Stimulated activated naive CD8-positive, alpha-beta T cell treated with anti-CD3 and anti-CD28 coated beads, Interleukin-15, Interleukin-2, amounts not matched to agents 100 U/mL and 50 U/mL, for 24 hours (primary cell): Measurements from ENCODE around the gene LRBA.

Experiments used
- ATAC-seq: fragments of 150-1000 bp; cut with Tn5 transposase; one replicate; pipeline ENCODE4 v1.10.0; 2021
- DNase-seq: peaks from one replicate; pipeline ENCODE4 v3.0.0; 2021

Gene LRBA

DNA sequence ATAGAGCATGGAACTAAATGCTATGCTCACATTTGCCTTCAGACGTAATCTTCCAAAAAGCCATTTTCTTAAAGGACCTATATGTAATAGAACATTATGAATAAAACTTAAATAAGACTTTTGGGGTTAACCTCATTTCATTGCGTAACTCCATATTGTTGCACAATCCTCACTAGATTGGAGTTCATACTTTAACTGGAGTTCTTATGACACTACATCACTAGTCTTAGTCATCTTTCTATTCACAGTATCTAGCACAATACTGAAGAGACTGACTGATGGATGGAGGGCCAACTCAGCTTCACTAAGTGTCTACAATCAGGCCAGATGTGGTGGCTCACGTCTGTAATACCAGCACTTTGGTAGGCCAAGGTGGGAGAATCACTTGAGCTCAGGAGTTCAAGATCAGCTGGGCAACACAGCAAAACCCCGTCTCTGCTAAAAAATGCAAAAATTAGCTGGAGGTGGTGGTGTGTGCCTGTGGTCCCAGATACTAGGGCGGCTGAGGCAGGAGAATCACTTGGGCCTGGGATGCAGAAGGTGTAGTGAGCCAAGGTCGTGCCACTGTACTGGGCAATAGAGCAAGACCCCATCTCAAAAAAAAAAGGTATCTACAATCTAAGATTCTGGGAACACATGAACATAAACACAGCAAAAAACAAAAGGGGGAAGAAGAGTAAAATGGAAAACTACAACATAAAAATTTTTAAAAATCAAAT is 513.9 kb downstream of the LRBA start:
- DNase-seq: no peak
- no peak for ATAC-seq

DNA sequence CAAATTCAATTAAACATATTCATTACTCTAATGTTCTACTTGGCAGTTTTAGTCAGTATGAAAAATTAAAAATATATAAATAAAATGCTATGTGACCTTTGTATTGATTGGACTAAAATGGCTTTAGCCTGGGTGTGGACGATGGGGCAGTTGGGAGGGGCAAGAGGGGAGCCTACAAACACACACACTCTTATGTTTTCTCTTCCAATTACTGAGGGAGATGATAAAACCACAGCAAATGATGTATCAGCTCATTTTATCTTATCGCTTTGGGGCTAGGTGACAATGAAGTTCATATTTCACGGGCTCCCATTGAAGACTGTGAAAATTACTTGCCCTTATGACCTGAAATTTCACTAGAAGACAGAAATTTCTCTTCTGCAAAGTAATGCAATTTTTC is 517.5 kb downstream of the LRBA start:
- no peak for DNase-seq
- no peak for ATAC-seq

DNA sequence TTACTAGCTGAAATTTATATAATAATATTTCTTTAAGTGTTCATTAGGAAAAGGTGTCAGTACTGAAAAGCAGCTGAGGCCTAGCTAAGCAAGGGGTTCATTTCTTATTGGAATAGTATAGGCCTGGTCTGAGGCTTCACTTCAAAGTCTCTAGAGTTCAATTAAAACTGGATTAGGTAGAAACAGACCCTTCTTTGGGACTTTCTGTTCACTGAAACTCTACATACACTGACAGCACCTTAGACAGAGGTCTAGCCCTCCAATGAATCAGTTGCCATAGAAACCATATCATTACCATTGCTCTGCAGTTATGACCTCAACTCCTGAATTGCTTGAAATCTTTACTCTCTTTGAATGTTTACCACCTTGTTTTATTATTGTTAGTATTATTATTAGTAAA is 519.5 kb downstream of the LRBA start:
- ATAC-seq (no peak), DNase-seq (no peak)

DNA sequence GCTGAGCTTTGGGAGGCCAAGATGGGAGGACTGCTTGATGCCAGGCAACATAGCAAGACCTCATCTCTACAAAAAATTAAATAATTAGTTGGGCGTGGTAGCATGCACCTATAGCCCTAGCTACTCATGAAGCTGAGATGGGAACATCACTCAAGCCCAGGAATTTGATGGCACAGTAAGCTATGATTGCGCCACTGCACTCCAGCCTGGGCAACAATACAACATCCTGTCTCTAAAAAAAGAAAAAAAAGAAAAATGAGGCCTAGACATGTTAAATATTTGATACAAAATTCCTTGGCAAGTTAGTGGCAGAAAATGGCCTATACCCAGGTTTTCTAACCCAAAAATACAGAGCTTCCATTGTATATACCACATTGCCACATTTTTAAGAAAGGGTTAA is 521.2 kb downstream of the LRBA start:
- ATAC-seq: no peak
- no peak for DNase-seq

DNA sequence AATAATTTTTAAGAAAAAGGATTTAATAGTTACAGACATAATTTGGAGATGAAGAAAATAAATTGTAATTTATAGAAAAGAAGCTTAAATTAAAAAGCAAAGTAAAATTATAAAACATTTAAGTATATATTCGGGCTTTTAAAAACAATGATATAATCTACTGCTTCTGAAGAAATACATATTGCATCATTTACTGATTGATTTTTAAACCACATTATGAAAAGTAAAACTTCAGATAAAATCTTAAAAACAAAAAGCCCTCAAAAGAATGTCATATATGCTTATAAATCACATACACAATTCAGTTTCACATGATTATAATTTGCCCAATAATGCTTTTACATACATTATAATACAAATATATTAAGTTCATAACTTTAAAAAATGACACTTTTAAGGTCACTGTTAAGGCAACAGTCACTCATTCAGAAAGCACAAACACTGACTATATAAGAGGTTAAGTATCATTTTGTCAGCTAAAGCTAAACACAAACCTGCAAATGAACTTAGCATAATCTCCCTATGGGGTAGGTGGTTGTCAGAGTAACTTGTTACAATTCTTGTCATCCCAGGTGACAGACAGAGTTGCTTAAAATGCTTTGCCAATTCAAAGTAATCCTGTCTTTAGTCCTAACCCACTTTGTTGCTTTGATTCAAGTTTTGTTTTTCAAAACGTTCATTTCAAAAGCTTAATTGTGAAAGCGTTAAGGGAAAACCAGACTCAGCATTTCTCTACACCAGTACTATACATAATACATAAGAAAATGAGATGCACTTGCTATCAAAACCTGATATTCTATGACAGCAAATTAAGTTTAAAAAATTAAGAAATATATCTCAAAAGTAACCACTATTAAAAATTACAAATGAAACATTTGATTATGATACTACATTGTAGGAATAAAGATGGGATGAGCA is 523.7 kb downstream of the LRBA start:
- DNase-seq: no peak
- ATAC-seq: no peak

DNA sequence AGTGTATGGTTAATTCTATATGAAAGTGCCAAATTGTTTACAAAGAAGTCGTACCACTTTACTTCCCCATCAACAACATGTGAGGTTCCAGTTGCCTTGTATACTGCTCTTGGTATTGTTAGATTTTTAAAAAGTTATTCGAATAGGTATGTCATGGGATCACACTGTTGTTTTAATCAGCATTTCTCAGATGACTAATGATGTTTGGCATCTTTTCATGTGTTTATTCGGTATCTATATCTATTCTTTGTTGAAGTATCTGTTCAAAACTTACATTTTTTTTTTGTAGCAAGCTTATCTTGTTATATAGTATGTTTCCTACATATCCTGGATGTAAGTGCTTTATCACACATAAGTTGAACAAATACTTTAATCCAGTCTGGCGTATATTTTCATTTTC is 532.5 kb downstream of the LRBA start:
- ATAC-seq: no peak
- no peak for DNase-seq

DNA sequence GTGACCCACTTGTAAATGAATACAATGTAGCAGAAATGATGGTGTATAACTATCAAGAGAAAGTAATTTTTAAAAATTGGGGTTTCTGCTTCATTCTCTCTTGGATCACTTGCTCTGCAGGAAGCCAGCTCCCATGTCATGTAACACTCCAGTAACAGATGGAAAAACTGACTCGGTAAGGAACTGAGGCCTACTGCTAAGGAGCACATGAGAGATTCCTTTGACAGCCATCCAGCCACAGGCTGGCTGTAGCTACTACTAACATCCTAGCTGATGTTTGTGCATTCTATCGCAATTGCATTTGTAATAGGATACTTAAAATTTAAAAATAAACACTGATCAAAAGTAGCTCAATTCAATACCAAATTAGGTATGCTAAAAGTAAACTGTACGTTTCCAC is 535.4 kb downstream of the LRBA start:
- DNase-seq (no peak), ATAC-seq (no peak)

DNA sequence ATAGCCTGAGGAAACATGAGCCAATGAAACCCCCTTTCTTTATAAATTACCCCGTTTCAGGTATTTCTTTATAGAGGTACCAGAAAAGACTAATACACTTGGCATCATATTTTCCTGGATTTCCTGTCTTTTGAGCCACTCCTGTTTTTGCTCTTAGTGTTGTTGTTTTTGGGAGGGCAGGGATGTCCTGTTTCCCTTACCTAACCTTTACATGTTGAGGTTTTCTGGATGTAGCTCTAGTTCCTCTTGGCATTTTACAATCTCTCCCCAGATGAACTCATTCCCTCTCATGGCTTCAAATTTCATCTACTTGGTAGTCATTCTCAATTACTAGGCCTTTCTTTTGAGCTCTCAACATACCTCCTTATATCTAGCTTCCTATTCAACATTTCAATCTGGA is 537.2 kb downstream of the LRBA start:
- ATAC-seq (no peak), DNase-seq (no peak)

DNA sequence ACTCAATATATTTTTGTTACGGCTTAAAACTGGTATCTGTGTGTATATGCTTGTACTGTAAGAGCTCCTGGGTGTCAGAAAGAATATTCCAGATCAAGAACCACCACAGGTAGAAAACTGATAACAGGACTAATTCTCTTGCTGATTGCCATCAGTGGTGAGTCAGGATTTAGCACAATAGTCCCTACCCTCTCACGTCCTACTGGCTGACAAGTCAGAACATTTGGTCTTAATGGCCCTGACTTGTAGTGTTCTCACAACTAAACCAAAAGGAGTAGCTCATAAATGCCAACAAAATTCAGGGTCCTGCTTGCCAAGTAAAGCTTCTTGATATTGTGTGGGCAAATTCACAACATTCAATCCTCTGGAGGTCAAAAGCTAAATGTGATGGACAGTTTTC is 538.3 kb downstream of the LRBA start:
- ATAC-seq (no peak), DNase-seq (no peak)

DNA sequence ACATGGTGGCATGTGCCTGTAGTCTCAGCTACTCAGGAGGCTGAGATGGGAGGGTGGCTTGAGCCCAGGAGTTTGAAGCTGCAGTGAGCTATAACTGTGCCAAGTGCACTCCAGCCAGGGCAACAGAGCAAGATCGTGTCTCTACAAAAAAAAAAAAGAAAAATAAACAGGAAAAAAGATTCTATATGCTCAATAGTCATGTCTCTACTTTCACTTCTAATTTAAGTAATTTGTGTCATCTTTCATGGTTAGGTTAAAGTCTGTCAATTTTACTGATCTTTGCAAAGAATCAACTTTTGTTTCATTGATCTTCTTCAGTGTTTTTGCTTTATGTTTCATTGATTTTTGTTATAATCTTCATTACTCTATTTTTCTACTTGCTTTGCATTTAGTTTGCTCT is 539.3 kb downstream of the LRBA start:
- ATAC-seq: no peak
- DNase-seq: no peak

DNA sequence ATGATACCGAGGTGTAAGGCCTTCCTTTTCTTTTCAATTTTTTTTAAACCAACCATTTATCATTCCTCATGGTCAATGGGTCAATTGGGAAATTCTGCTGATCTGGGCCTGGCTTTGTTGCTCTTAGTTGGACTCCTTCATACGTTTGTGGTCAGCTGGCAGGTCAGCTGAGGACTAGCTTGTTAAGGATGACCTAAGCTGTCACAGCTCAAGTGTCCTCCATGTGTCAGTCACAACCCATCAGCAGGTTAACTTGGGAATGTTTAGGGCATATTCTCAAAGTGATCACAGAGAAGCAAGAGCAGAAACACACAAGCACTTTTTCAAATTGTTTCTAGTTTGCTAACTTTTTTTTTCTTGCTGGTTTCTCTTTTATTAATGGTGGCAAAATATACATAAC is 550.6 kb downstream of the LRBA start:
- DNase-seq (no peak), ATAC-seq (no peak)

DNA sequence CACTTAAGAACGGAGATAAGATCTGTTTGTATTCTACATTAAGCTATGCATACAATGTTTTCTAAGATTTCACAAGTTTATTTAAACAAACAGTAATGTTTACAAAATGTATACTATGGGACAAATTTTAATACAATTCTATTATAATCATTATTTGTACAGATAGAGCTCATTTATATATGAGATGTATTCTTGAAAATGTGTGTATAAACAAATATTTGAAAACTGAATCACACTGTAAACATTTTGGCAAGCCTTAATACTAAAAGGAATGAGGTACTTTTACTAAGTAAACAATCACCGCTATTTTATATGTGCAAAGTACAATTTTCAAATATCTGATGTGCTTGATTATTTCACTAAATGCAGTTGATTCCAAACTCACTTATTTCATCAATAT is 552.3 kb downstream of the LRBA start:
- DNase-seq: no peak
- no peak for ATAC-seq

DNA sequence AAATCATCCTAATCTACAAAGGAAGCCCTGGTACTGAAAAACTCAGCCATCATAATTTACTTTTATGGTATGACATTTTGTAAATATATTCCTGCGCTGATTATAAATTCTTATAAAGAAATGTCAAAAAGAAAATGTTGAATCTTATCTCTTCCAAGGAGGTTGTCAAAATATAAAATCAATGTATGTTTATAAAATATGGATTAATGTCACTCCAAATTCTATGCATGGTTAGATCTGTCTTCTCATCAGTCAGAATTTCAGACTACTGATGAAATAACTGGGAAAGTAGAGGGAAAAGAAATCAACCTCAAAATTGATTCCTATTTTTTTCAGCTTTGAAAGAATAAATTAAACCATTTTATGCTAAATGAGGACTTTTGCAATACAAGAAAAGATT is 553.1 kb downstream of the LRBA start:
- ATAC-seq: no peak
- no peak for DNase-seq

DNA sequence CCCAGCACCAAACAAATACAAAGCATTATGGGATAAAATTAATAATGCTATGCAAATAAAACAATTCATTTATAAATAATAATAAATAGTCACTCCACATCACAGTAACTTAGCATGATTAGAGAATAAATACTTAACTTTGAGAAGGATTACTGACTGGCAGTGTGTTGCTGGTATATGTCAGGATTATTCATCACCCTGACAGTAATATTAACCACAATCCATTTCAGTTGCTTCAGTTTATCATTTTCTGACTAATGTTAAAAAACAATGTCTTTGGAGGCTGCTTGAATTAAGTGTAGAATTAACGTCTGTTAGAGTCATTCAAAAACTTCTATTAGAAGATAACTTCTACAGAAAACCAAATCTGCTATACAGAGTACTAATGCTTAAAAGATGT is 557.3 kb downstream of the LRBA start:
- ATAC-seq (no peak), DNase-seq (no peak)

DNA sequence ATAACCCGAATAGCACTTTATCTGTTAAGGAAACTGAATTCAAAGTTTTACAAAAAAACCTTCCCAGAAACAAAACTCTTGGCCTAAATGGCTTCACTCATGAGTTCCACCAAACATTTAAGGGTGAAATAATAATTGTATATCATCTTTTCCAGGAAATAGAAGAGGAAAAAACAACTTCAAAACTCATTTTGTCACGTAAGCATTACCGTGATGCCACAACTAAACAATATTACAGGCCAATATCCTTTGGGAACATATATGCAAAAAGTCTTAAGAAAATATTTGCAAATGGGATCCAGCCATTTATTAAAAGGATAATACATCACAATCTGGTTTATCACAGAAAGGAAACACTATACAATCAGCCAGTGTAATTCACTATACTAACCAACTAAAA is 563.2 kb downstream of the LRBA start:
- DNase-seq: no peak
- no peak for ATAC-seq

DNA sequence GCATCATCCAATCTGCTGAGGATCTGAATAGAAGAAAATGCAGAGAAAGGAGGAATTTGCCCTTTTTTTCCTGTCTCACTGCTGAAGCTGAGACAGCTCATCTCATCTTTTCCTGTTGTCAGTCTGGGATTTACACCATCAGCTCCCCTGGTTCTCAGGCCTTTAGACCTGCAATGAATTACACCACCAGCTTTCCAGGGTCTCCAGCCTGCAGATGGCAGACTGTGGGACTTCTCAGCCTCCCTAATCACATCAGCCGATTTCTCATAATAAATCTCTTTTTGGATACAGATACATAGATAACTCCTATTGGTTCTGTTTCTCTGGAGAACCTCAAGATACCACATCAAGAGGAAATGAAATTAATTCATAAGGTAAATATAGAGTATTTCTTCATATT is 567.7 kb downstream of the LRBA start:
- DNase-seq (no peak), ATAC-seq (no peak)

DNA sequence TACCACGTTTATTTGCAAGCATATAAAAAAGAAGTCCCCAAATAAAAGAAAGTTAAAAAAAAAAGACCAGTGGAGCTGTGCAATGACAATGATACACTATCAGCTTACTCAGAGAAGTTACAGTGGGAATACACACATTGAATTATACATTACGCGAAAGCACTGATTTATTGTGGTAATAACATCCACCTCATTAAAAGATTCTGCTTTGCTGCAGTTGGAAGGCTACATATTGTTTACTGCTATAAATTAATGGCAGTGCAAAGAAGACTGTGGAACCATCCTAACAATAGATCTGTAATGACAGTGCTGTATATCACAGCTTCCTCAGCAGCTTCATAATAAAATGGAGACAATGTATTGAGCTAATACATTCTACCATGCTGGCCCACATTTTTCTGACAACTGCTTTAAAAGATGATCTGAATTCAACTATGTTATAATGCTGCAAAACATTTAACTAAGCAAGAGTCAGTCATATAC is 575.6 kb downstream of the LRBA start:
- DNase-seq: no peak
- no peak for ATAC-seq

DNA sequence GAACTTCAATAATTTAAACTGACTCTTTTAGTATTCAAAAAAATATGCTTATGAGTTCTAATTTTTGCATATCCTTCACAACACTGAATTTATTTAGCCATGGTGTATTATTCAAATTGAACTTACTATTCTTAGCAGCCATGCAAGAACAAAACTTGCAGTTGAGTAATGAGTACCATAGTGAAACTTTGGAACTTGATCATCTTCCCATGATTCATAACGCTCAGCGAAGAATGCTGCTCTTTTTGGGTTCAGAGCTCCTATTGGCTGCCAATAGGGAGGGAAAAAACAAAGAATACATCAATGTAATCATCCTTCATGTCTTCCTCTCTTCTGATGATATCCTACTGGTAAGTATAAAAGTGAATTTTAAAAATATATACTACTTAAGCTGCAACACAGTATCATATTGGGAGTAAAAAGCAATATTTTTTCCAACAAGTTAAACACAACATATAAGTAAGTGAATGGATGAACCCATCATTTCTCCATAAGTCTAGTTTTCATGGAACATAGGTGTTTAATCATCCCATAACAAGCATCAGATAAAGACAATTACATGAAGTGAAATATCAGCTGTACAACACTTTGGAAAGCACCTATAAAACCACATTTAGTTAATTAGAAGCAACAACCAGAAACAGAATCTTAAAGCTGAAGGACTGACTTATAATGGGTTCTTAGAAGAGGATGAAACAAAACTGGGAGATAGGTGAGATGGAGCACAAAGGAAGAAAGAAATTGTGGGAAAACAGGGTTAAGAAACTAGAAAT is 578.3 kb downstream of the LRBA start:
- ATAC-seq (peak; percentile 92), DNase-seq (no peak)

DNA sequence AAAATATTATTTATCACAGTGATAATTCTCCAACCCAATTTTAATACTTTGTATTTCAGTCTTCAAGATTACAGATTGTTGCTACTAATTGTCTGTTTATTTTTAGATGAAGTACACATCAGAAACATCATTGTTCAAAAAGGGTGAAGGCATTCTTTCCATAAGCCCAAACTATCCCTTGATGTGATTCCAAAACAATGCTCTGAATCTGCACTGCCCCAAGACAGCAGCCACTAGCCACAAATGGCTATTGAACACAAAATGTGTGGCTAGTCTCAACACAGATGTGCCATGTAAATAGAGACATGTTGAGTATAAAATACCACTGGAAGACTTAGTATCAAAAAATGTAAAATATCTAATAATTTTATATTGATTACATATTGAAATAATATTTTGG is 583.9 kb downstream of the LRBA start:
- no peak for DNase-seq
- ATAC-seq: no peak

DNA sequence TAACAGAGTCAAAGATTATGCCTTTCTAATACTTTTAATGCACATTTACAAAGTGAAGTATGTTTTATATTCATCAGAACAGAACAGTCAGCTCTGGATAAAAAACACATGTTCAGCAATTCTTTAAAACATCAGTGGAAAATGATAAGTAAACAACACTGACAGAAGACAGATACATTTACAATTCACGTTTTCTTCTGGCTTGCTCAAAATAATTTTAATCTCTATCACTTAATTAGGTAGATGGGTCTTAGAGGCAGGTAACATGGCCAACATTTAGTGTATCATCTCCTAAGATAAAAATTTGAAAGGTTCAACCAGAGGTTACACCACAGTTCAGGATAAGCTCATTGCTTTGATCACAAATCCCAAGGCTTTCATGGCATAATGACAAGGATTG is 589.9 kb downstream of the LRBA start:
- ATAC-seq (no peak), DNase-seq (no peak)

DNA sequence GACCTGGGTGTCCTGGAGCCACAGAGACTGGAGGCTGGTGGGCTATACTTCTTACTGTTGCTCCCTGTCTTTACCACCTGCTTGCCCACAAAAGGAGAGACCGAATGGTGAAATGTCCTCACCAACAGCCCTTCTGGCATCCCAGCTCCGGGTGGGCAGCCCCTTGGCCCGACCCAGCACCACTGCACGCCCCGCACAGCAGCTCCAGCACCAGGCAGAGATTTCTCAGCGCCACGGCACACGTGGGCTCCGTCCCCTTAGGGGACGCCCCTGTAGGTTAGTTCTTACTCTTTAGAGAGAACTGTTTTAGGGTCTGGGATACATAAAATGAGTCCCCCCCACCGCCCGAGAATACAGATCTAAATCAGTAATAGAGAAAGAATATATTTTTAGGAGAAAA is 591.6 kb downstream of the LRBA start:
- ATAC-seq (no peak), DNase-seq (no peak)

DNA sequence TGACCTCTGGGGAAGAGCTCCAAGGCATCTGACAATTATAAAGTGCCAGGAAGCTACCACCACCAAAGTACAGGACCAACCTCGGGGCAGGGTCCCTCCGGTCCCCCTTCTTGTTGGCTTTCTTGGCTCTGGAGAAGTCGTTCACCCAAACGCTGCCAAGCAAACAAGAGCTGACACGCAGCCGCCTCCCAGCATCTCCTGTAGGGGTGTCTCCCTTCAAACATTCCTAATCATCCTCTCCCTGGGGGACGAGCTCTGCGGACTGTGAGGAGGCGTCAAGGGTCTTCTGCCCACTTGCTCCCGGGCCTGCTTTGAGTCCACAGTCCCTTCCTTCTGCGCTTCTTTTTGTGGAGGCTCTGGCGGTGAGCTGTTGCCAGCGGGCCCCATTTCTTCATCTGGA is 592.0 kb downstream of the LRBA start:
- ATAC-seq (no peak), DNase-seq (no peak)

DNA sequence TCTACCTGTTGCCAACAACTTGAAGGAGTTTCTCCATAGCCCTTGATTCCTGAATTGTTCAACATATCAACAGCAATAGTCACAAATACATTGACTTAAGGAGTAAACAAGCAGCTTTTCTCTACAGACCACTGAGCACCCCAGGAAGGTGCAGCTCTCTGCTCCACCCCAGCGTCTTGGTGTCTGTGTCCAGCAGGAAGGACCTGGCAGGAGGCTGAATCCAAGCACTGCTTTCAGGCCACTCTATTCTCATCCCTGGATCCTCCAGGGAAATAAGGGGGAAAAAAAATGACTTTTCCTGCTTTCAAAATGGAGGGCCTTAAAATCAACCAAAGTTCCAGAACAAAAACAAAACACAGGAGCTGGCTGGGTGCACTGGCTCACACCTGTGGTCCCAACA is 593.5 kb downstream of the LRBA start:
- ATAC-seq: no peak
- no peak for DNase-seq
